Activated CD8-positive, alpha-beta memory T cell treated with anti-CD3 and anti-CD28 coated beads for 1 hour (primary cell): ENCODE measurements around the gene OR51D1.

ENCODE experiments used
- DNase-seq, 2 donors: peaks; one replicate each; pipeline ENCODE4 v3.0.0-alpha.2; 2020; ENCODE audit warnings: low read depth in 1 of 2; ENCODE audit errors: extremely low read depth in 1 of 2

The OR51D1 gene

GRCh38 chr11:4636962-4637661 lies at the start of gene OR51D1:
TSS of gene OR51D1 (plus strand) at chr11:4637477. CDS start at chr11:4639791, 2,314 bp downstream.
- DNase-seq = peak; percentile 17 to 53

GRCh38 chr11:4589017-4589416 lies 48.3 kb upstream of the OR51D1 start:
- no peak for DNase-seq

- no peak for DNase-seq
Measured at GRCh38 chr11:4593739-4594138, 43.5 kb upstream of the OR51D1 start, which contains the start of gene OR52I1. TSS of gene OR52I1 (plus strand) at chr11:4594039. CDS start at chr11:4594039, 0 bp downstream.

- DNase-seq = no peak
Measured at GRCh38 chr11:4605057-4605456, 32.2 kb upstream of the OR51D1 start.

- no peak for DNase-seq
Measured at GRCh38 chr11:4606231-4607015, 30.9 kb upstream of the OR51D1 start.

- DNase-seq = no peak
Measured at GRCh38 chr11:4607096-4607495, 30.2 kb upstream of the OR51D1 start.

- peak; percentile 83 to 89 for DNase-seq
Measured at GRCh38 chr11:4607781-4608666, 29.3 kb upstream of the OR51D1 start, which contains the start of gene TRIM68. TSS of gene TRIM68 (minus strand) at chr11:4608231. CDS start at chr11:4605504, 2,727 bp downstream.

- DNase-seq = no peak
Measured at GRCh38 chr11:4610258-4610935, 26.9 kb upstream of the OR51D1 start.

- DNase-seq = no peak
Measured at GRCh38 chr11:4611986-4612385, 25.3 kb upstream of the OR51D1 start.

GRCh38 chr11:4615856-4616444 lies 21.3 kb upstream of the OR51D1 start:
- no peak for DNase-seq

GRCh38 chr11:4619514-4619913 lies 17.8 kb upstream of the OR51D1 start:
- DNase-seq = no peak

GRCh38 chr11:4626207-4627099 lies 10.8 kb upstream of the OR51D1 start:
- DNase-seq = no peak

- no peak for DNase-seq
Measured at GRCh38 chr11:4636136-4636535, 1.1 kb upstream of the OR51D1 start.

GRCh38 chr11:4637662-4638047 lies 378 bp downstream of the OR51D1 start:
- no peak for DNase-seq

- DNase-seq = no peak
Measured at GRCh38 chr11:4639931-4640330, 2.7 kb downstream of the OR51D1 start.

- no peak for DNase-seq
Measured at GRCh38 chr11:4641501-4641900, 4.2 kb downstream of the OR51D1 start.

GRCh38 chr11:4642043-4642442 lies 4.8 kb downstream of the OR51D1 start:
- DNase-seq = no peak

GRCh38 chr11:4643076-4643475 lies 5.8 kb downstream of the OR51D1 start:
- DNase-seq = no peak

- DNase-seq = no peak
Measured at GRCh38 chr11:4643682-4644081, 6.4 kb downstream of the OR51D1 start, which contains the start of gene OR51E1. TSS of gene OR51E1 (plus strand) at chr11:4643982. CDS start at chr11:4652527, 8,545 bp downstream.
